H1 (cell line): Measurements from ENCODE around the gene GIPR. TPM values are rescaled to one million over a fixed set of nuclear protein-coding genes. Genes with fewer than 3 reads are reported as not detected.

ENCODE experiments used
- CTCF ChIA-PET: fragments of 300-600 bp; sonication (Branson Sonifier 250); formaldehyde crosslinking; loops from one replicate; lab custom pipeline; 2021; ENCODE audit not compliant: partially characterized antibody; lab: Charles Lee
- POLR2A ChIA-PET: fragments of 300-600 bp; sonication (Branson Sonifier 250); formaldehyde crosslinking; loops from one replicate; lab custom pipeline; 2021; ENCODE audit warnings: inconsistent platforms; ENCODE audit not compliant: partially characterized antibody; lab: Charles Lee
- DNase-seq, 2 experiments: peaks; one replicate each; pipeline versions ENCODE4 v3.0.0 to v3.0.0-alpha.2; 2010 to 2022; ENCODE audit warnings: low spot score in 2 of 2, low read depth in 1 of 2, mixed read lengths in 1 of 2
- FAIRE-seq: peaks from 2 replicates; lab custom pipeline; 2011; peaks lifted over from hg19 to GRCh38; lab: Jason Lieb, UNC
- H2AFZ ChIP-seq: 2 replicates; pipeline ENCODE4 v1.8.1; 2012; ENCODE audit warnings: low read length, inconsistent platforms
- H2AK5ac ChIP-seq: 2 replicates; pipeline ENCODE4 v1.6.1; 2013; ENCODE audit warnings: low read depth, low read length
- H2BK120ac ChIP-seq: replicated peaks from 2 replicates; pipeline ENCODE3; 2013; ENCODE audit warnings: low read depth, low read length, inconsistent platforms
- H2BK12ac ChIP-seq: 2 replicates; pipeline ENCODE4 v1.6.1; 2013; ENCODE audit warnings: low read depth, low read length
- H2BK15ac ChIP-seq: 2 replicates; pipeline ENCODE4 v1.6.1; 2013; ENCODE audit warnings: low read length
- H2BK20ac ChIP-seq: 2 replicates; pipeline ENCODE4 v1.6.1; 2013; ENCODE audit warnings: low read length
- H2BK5ac ChIP-seq: 2 replicates; pipeline ENCODE4 v1.6.1; 2013; ENCODE audit warnings: low read depth, low read length
- H3K14ac ChIP-seq: 2 replicates; pipeline ENCODE4 v1.6.1; 2013; ENCODE audit warnings: inconsistent platforms; ENCODE audit not compliant: insufficient read length
- H3K18ac ChIP-seq: 2 replicates; pipeline ENCODE4 v1.6.1; 2013; ENCODE audit warnings: low read length; ENCODE audit errors: extremely low read depth
- H3K23ac ChIP-seq: 2 replicates; pipeline ENCODE4 v1.6.1; 2013; ENCODE audit warnings: inconsistent platforms; ENCODE audit not compliant: insufficient read length
- H3K23me2 ChIP-seq: 2 replicates; pipeline ENCODE4 v1.6.1; 2013; ENCODE audit warnings: low read depth, low read length
- H3K27ac ChIP-seq: 2 replicates; pipeline ENCODE4 v1.6.1; 2011; ENCODE audit warnings: low read depth, low read length, inconsistent platforms
- H3K27me3 ChIP-seq, 4 experiments: replicated peaks in 1 of 4; 1 replicate in 1 of 4; 2 replicates in 3 of 4; pipeline versions ENCODE4 v1.6.1 to v1.8.1; 2011 to 2013; ENCODE audit warnings: low read length in 3 of 4, mild to moderate bottlenecking in 3 of 4, inconsistent platforms in 2 of 4, mixed read lengths in 2 of 4, moderate library complexity in 1 of 4; ENCODE audit not compliant: control insufficient read depth in 3 of 4, insufficient read depth in 3 of 4; ENCODE audit errors: extremely low read depth in 1 of 4
- H3K36me3 ChIP-seq, 4 experiments: 2 replicates each; pipeline versions ENCODE4 v1.6.1 to v1.8.1; 2011 to 2013; ENCODE audit warnings: mild to moderate bottlenecking in 4 of 4, low read length in 3 of 4, moderate library complexity in 2 of 4, control low read depth in 1 of 4, inconsistent platforms in 1 of 4; ENCODE audit not compliant: insufficient read depth in 4 of 4, control insufficient read depth in 2 of 4
- H3K4ac ChIP-seq: replicated peaks from 2 replicates; pipeline ENCODE3; 2013; ENCODE audit warnings: low read length, low read depth, mixed read lengths, inconsistent platforms; ENCODE audit not compliant: insufficient read length
- H3K4me1 ChIP-seq, 4 experiments: replicated peaks in 1 of 4; 1 replicate in 1 of 4; 2 replicates in 3 of 4; pipeline versions ENCODE4 v1.6.1 to v1.8.1; 2011 to 2013; ENCODE audit warnings: low read length in 3 of 4, inconsistent platforms in 2 of 4, mixed read lengths in 1 of 4; ENCODE audit not compliant: insufficient read depth in 4 of 4, control insufficient read depth in 3 of 4
- H3K4me2 ChIP-seq, 2 experiments: 2 replicates each; pipeline versions ENCODE4 v1.6.1 to v1.8.1; 2011 to 2013; ENCODE audit warnings: low read depth in 2 of 2, low read length in 2 of 2, control low read depth in 1 of 2, inconsistent platforms in 1 of 2, mild to moderate bottlenecking in 1 of 2; ENCODE audit not compliant: insufficient read depth in 1 of 2
- H3K4me3 ChIP-seq, 4 experiments: fragments of 200-600, 300-600 bp in 1 of 4; sonication (generic), shearing (Covaris generic), sonication (Bioruptor Twin) in 1 of 4; 2 replicates each; pipeline versions ENCODE4 v1.5.1 to v1.8.1; 2011 to 2016; ENCODE audit warnings: low read length in 4 of 4, low read depth in 3 of 4, control low read depth in 2 of 4, inconsistent platforms in 2 of 4, mild to moderate bottlenecking in 2 of 4, mixed read lengths in 1 of 4, moderate library complexity in 1 of 4; ENCODE audit not compliant: insufficient read depth in 2 of 4; ENCODE audit errors: extremely low read depth in 1 of 4
- H3K56ac ChIP-seq: replicated peaks from 2 replicates; pipeline ENCODE3; 2013; ENCODE audit warnings: low read depth, mild to moderate bottlenecking, mixed read lengths, low read length, inconsistent platforms; ENCODE audit not compliant: insufficient read length
- H3K79me1 ChIP-seq: 2 replicates; pipeline ENCODE4 v1.6.1; 2013; ENCODE audit warnings: low read depth, low read length, control low read depth
- H3K79me2 ChIP-seq, 2 experiments: 2 replicates each; pipeline versions ENCODE4 v1.6.1 to v1.8.1; 2012 to 2013; ENCODE audit warnings: low read length in 2 of 2, mild to moderate bottlenecking in 2 of 2, inconsistent platforms in 1 of 2; ENCODE audit not compliant: insufficient read depth in 2 of 2, control insufficient read depth in 1 of 2
- H3K9ac ChIP-seq, 4 experiments: replicated peaks in 1 of 4; 1 replicate in 1 of 4; 2 replicates in 3 of 4; pipeline versions ENCODE4 v1.6.1 to v1.8.1; 2011 to 2013; ENCODE audit warnings: low read depth in 3 of 4, low read length in 3 of 4, control low read depth in 2 of 4, mild to moderate bottlenecking in 2 of 4, moderate library complexity in 2 of 4, inconsistent platforms in 1 of 4; ENCODE audit errors: extremely low read depth in 1 of 4
- H3K9me3 ChIP-seq, 2 experiments: 2 replicates each; pipeline versions ENCODE4 v1.6.1 to v1.8.1; 2012 to 2013; ENCODE audit warnings: mild to moderate bottlenecking in 2 of 2, moderate library complexity in 2 of 2, control low read depth in 1 of 2, inconsistent platforms in 1 of 2, low read depth in 1 of 2, low read length in 1 of 2, mixed read lengths in 1 of 2; ENCODE audit not compliant: insufficient read depth in 2 of 2
- H4K20me1 ChIP-seq, 2 experiments: replicated peaks in 1 of 2; 2 replicates each; pipeline versions ENCODE3 to v1.8.1; 2011 to 2013; ENCODE audit warnings: inconsistent platforms in 2 of 2, low read length in 2 of 2, mild to moderate bottlenecking in 1 of 2; ENCODE audit not compliant: insufficient read depth in 2 of 2, control insufficient read depth in 1 of 2
- H4K5ac ChIP-seq: 2 replicates; pipeline ENCODE4 v1.6.1; 2013; ENCODE audit warnings: low read length, low read depth, mixed read lengths, inconsistent platforms; ENCODE audit not compliant: insufficient read length
- H4K8ac ChIP-seq: 2 replicates; pipeline ENCODE4 v1.8.0; 2013; ENCODE audit warnings: mild to moderate bottlenecking, moderate library complexity, low read length, inconsistent platforms; ENCODE audit not compliant: insufficient read depth; ENCODE audit errors: extremely low read depth
- H4K91ac ChIP-seq: replicated peaks from 2 replicates; pipeline ENCODE3; 2013; ENCODE audit warnings: low read length, mixed read lengths, inconsistent platforms; ENCODE audit not compliant: insufficient read length
- EGR1 ChIP-seq: IDR thresholded peaks from 2 replicates; pipeline ENCODE4 v1.6.1; 2011; ENCODE audit warnings: low read depth, low read length, borderline replicate concordance
- HDAC6 ChIP-seq: IDR thresholded peaks from one replicate; pipeline ENCODE4 v1.7.1; 2012; ENCODE audit warnings: low read depth, mild to moderate bottlenecking, inconsistent platforms, low read length, moderate library complexity
- RXRA ChIP-seq: IDR thresholded peaks from 2 replicates; pipeline ENCODE4 v1.6.1; 2011; ENCODE audit warnings: low read depth, mild to moderate bottlenecking, low read length, moderate library complexity; ENCODE audit not compliant: insufficient read depth
- SP1 ChIP-seq: IDR thresholded peaks from 2 replicates; pipeline ENCODE4 v1.6.1; 2011; ENCODE audit warnings: low read depth, low read length
- TCF12 ChIP-seq: IDR thresholded peaks from 2 replicates; pipeline ENCODE4 v1.6.1; 2011; ENCODE audit warnings: low read depth, mild to moderate bottlenecking, low read length
- whole genome bisulfite sequencing, 2 experiments: shearing (Covaris generic) in 1 of 2; methylation state at CpG; one replicate each; pipeline versions ENCODE4 v1.1.6 to v1.1.7; 2013 to 2015; ENCODE audit warnings: low lambda C conversion rate in 2 of 2, mixed read lengths in 2 of 2, inconsistent platforms in 1 of 2, low coverage in 1 of 2, missing lambda C conversion rate in 1 of 2; ENCODE audit not compliant: insufficient replicate concordance in 2 of 2, insufficient coverage in 1 of 2, insufficient read length in 1 of 2; ENCODE audit errors: extremely low coverage in 1 of 2, missing lambda C conversion rate in 1 of 2; 5-methylcytosine and 5-hydroxymethylcytosine counted together
- polyA plus RNA-seq, 7 experiments: library from polyadenylated mRNA; depleted of rRNA in 3 of 7; stranded (reverse) in 5 of 7; unstranded in 2 of 7; fragments of >200 nt in 5 of 7; fragments of 200-250 nt in 2 of 7; gene quantifications; 1 replicate in 5 of 7; 2 replicates in 1 of 7; 4 replicates in 1 of 7; pipeline versions ENCODE4 v1.2.1 to v1.2.3, GENCODE V29; 2011 to 2013; ENCODE audit warnings: missing spikeins in 2 of 7, mixed read lengths in 2 of 7
- total RNA-seq: library from RNA; stranded (reverse); fragmentation: NEBNext Ultra II Directional; extraction: Animal tissue kit (Norgen Biotek cat#: 25700); gene quantifications from 2 replicates; pipeline ENCODE4 v1.2.1, GENCODE V29; 2021
- TF ChIP-seq, protein P1 (sequence below): IDR thresholded peaks from 2 replicates; pipeline ENCODE4 v1.6.1; 2011; ENCODE audit warnings: low read depth, mild to moderate bottlenecking, low read length; ENCODE audit not compliant: insufficient read depth
- TF ChIP-seq, protein P2 (sequence below): IDR thresholded peaks from 2 replicates; pipeline ENCODE4 v1.6.1; 2011; ENCODE audit warnings: low read length, improper control_type of control experiment

Gene GIPR
- total and polyA plus RNA-seq, 2 of the 8 experiments (the other 6 are each of a cell fraction or from before 2014, with no cell fraction given): 0.42 to 1.3 TPM

DNA sequence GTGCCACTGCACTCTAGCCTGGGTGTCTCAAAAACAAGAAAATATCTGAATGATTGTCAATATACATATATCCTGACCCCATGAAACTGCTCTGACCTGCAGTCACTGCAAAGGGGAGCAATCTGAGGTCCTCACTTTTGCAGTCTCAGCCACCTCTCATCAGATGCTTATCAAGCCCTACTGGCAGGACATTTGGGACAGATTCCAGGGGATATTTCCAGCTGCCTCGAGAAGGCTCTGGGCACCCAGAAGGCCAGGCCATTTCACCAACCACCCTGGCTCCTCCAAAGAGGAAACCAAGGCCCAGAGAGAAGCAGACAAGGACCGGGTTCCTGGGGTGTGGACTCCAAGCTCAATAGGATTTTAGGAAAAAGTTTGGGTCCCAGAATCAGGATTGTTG lies 31.1 kb upstream of the GIPR start:
- Histone ChIP-seq H3K9me3 (no peaks in the 10 kb centered on the region), H2BK5ac (no peak overlapping the region), H3K4me2 (no peak overlapping the region), H4K8ac (no peak overlapping the region), H2AK5ac (0 out of 2 replicates have a peak overlapping the region, but pooled peaks have one; percentile 39), H3K27me3 (no peaks in the 10 kb centered on the region; a peak in 1 of 7 replicates), H3K36me3 (no peaks in the 10 kb centered on the region), H3K4me3 (no peak overlapping the region), H2BK15ac (no peak overlapping the region), H2BK12ac (no peak overlapping the region), H3K4ac (no peak overlapping the region), H4K5ac (no peak overlapping the region), H3K4me1 (peaks cover 4 to 21% (median 12%) of the 10 kb centered on the region in 4 experiments), H4K20me1 (no peaks in the 10 kb centered on the region), H4K91ac (no peak overlapping the region), H3K79me2 (no peaks in the 10 kb centered on the region), H3K23me2 (peaks cover 18% of the 10 kb centered on the region), H3K14ac (no peak overlapping the region), H3K9ac (no peak overlapping the region), H3K23ac (no peak overlapping the region), H2BK120ac (no peak overlapping the region), H2AFZ (no peak overlapping the region), H3K56ac (no peak overlapping the region), H2BK20ac (no peak overlapping the region), H3K18ac (no peak overlapping the region), H3K79me1 (no peaks in the 10 kb centered on the region), H3K27ac (no peak overlapping the region)
- DNase-seq (no peak), FAIRE-seq (no peak)
- TF ChIP-seq HDAC6 (no peak), SP1 (no peak), EGR1 (no peak), TCF12 (no peak), RXRA (no peak)
- TF ChIP-seq, protein P1, sequence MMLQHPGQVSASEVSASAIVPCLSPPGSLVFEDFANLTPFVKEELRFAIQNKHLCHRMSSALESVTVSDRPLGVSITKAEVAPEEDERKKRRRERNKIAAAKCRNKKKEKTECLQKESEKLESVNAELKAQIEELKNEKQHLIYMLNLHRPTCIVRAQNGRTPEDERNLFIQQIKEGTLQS: no peak
- TF ChIP-seq, protein P2, sequence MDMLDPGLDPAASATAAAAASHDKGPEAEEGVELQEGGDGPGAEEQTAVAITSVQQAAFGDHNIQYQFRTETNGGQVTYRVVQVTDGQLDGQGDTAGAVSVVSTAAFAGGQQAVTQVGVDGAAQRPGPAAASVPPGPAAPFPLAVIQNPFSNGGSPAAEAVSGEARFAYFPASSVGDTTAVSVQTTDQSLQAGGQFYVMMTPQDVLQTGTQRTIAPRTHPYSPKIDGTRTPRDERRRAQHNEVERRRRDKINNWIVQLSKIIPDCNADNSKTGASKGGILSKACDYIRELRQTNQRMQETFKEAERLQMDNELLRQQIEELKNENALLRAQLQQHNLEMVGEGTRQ: no peak
- POLR2A ChIA-PET: interaction anchor here (0.6 to 3.5 kb wide), 2 partner anchors 21 to 871 kb away, joined by 3 to 21 read pairs; no protein-coding TSS in a partner anchor
- CTCF ChIA-PET: interaction anchor here (1.0 to 8.4 kb wide), 2 partner anchors 17 to 30 kb away, joined by 3 to 135 read pairs; partner anchors contain the start of gene GPR4
- 88% methylated on average over 2 of the region's 2 CpGs; no CpG with 5 or more reads in 1 of the 2 experiments for WGBS, 2 experiments
